ENCODE measurements around the gene ATP13A3. TPM values are rescaled to one million over a fixed set of nuclear protein-coding genes. Genes with fewer than 3 reads are reported as not detected.
A peak's percentile ranks its signal among the peaks of the same experiment; 100 is the strongest.
"Not testable (repeated sequence)": the region's sequence is repeated elsewhere in the genome, so short reads cannot be mapped to it uniquely, and the experiment has no call there.

The ATP13A3 gene
- total RNA-seq, 2 experiments from 2014 or later, result 56.3 to 57.0 TPM

- ATAC-seq (ENCODE audit: low read depth); H3K4me1 Mint-ChIP-seq; POLR2A ChIA-PET; DNase-seq; H3K9me3 Mint-ChIP-seq; H3K36me3 Mint-ChIP-seq; H3K27me3 Mint-ChIP-seq; H3K4me3 Mint-ChIP-seq; H3K27ac Mint-ChIP-seq: not testable (repeated sequence)
These were observed 7.5 kb upstream of the ATP13A3 start for GRCh38 chr3:194493995-194494927.

GRCh38 chr3:194492001-194492400 lies 5.2 kb upstream of the ATP13A3 start:
- no peaks in the 10 kb centered on the region for H3K27me3 Mint-ChIP-seq
- no peak overlapping the region for H3K4me3 Mint-ChIP-seq
- DNase-seq, result no peak
- no peak overlapping the region for H3K27ac Mint-ChIP-seq
- no peaks in the 10 kb centered on the region for H3K9me3 Mint-ChIP-seq
- POLR2A ChIA-PET, result no interaction called here
- H3K36me3 Mint-ChIP-seq, result peaks cover 12% of the 10 kb centered on the region
- H3K4me1 Mint-ChIP-seq, result peaks cover 20% of the 10 kb centered on the region
- no peak for ATAC-seq (ENCODE audit: low read depth)

GRCh38 chr3:194489736-194490612 lies 3.2 kb upstream of the ATP13A3 start:
- ATAC-seq (ENCODE audit: low read depth), result no peak
- peaks cover 12% of the 10 kb centered on the region for H3K36me3 Mint-ChIP-seq
- H3K27me3 Mint-ChIP-seq, result no peaks in the 10 kb centered on the region

GRCh38 chr3:194488055-194488742 lies 1.4 kb upstream of the ATP13A3 start:
- peak overlapping the region; percentile 83 for H3K27ac Mint-ChIP-seq
- H3K27me3 Mint-ChIP-seq, result no peaks in the 10 kb centered on the region
- peak overlapping the region; percentile 86 for H3K4me3 Mint-ChIP-seq
- H3K4me1 Mint-ChIP-seq, result peaks cover 26% of the 10 kb centered on the region
- peaks cover 12% of the 10 kb centered on the region for H3K36me3 Mint-ChIP-seq
- no peak for DNase-seq
- POLR2A ChIA-PET, result interaction anchor here (1.0 to 1.1 kb wide), 3 partner anchors 8 to 100 kb away, joined by 3 to 4 read pairs (median 3); no protein-coding TSS in a partner anchor
- no peak for ATAC-seq (ENCODE audit: low read depth)
- H3K9me3 Mint-ChIP-seq, result no peaks in the 10 kb centered on the region

More at GRCh38 chr3:194489736-194490612, 3.2 kb upstream of the ATP13A3 start:
- no peaks in the 10 kb centered on the region for H3K9me3 Mint-ChIP-seq
- no peak overlapping the region for H3K4me3 Mint-ChIP-seq
- peaks cover 26% of the 10 kb centered on the region for H3K4me1 Mint-ChIP-seq
- no peak overlapping the region for H3K27ac Mint-ChIP-seq
- DNase-seq, result no peak
- POLR2A ChIA-PET, result no interaction called here

- DNase-seq, result peak; percentile 61
- POLR2A ChIA-PET, result interaction anchor here (1.0 to 1.1 kb wide), 3 partner anchors 9 to 101 kb away, joined by 3 to 4 read pairs (median 3); no protein-coding TSS in a partner anchor
- peak; percentile 5 for ATAC-seq (ENCODE audit: low read depth)
- H3K36me3 Mint-ChIP-seq, result peaks cover 14% of the 10 kb centered on the region
- no peaks in the 10 kb centered on the region for H3K9me3 Mint-ChIP-seq
- peak overlapping the region; percentile 86 for H3K4me3 Mint-ChIP-seq
- peak overlapping the region; percentile 83 for H3K27ac Mint-ChIP-seq
- no peaks in the 10 kb centered on the region for H3K27me3 Mint-ChIP-seq
- H3K4me1 Mint-ChIP-seq, result peaks cover 28% of the 10 kb centered on the region
These were observed 670 bp upstream of the ATP13A3 start for GRCh38 chr3:194487289-194488054.

GRCh38 chr3:194485881-194486539 lies 792 bp downstream of the ATP13A3 start:
- H3K4me1 Mint-ChIP-seq, result peaks cover 34% of the 10 kb centered on the region
- H3K36me3 Mint-ChIP-seq, result peaks cover 20% of the 10 kb centered on the region
- DNase-seq, result peak; percentile 65
- POLR2A ChIA-PET, result interaction anchor here (1.0 to 1.4 kb wide), 2 partner anchors 12 to 98 kb away, joined by 3 to 6 read pairs; no protein-coding TSS in a partner anchor
- H3K4me3 Mint-ChIP-seq, result peak overlapping the region; percentile 92
- H3K27me3 Mint-ChIP-seq, result no peaks in the 10 kb centered on the region
- peak overlapping the region; percentile 92 for H3K27ac Mint-ChIP-seq
- H3K9me3 Mint-ChIP-seq, result no peaks in the 10 kb centered on the region
- peak; percentile 28 for ATAC-seq (ENCODE audit: low read depth)

GRCh38 chr3:194485468-194485880 lies 1.3 kb downstream of the ATP13A3 start:
- peak overlapping the region; percentile 92 for H3K4me3 Mint-ChIP-seq
- H3K27ac Mint-ChIP-seq, result peak overlapping the region; percentile 92
- ATAC-seq (ENCODE audit: low read depth), result no peak
- no peaks in the 10 kb centered on the region for H3K9me3 Mint-ChIP-seq
- H3K4me1 Mint-ChIP-seq, result peaks cover 34% of the 10 kb centered on the region
- DNase-seq, result no peak
- POLR2A ChIA-PET, result interaction anchor here (1.0 to 1.4 kb wide), 2 partner anchors 12 to 98 kb away, joined by 3 to 6 read pairs; no protein-coding TSS in a partner anchor
- peaks cover 20% of the 10 kb centered on the region for H3K36me3 Mint-ChIP-seq
- H3K27me3 Mint-ChIP-seq, result no peaks in the 10 kb centered on the region

GRCh38 chr3:194484614-194485013 lies 2.2 kb downstream of the ATP13A3 start:
- H3K27ac Mint-ChIP-seq, result no peak overlapping the region
- H3K27me3 Mint-ChIP-seq, result no peaks in the 10 kb centered on the region
- DNase-seq (no peak), ATAC-seq (ENCODE audit: low read depth) (no peak)
- POLR2A ChIA-PET, result interaction anchor here (1.5 kb wide), 1 partner anchor 99 kb away, joined by 3 read pairs; no protein-coding TSS in a partner anchor
- no peaks in the 10 kb centered on the region for H3K9me3 Mint-ChIP-seq
- H3K36me3 Mint-ChIP-seq, result peaks cover 14% of the 10 kb centered on the region
- H3K4me1 Mint-ChIP-seq, result peaks cover 34% of the 10 kb centered on the region
- peak overlapping the region; percentile 92 for H3K4me3 Mint-ChIP-seq

- POLR2A ChIA-PET, result interaction anchor here (1.5 kb wide), 1 partner anchor 100 kb away, joined by 3 read pairs; no protein-coding TSS in a partner anchor
- H3K27ac Mint-ChIP-seq, result no peak overlapping the region
- no peak for DNase-seq
- no peaks in the 10 kb centered on the region for H3K27me3 Mint-ChIP-seq
- ATAC-seq (ENCODE audit: low read depth), result no peak
- no peaks in the 10 kb centered on the region for H3K9me3 Mint-ChIP-seq
- peaks cover 13% of the 10 kb centered on the region for H3K36me3 Mint-ChIP-seq
- no peak overlapping the region for H3K4me3 Mint-ChIP-seq
- peaks cover 33% of the 10 kb centered on the region for H3K4me1 Mint-ChIP-seq
These were observed 3.0 kb downstream of the ATP13A3 start for GRCh38 chr3:194483850-194484249.

GRCh38 chr3:194482830-194483229 lies 4.0 kb downstream of the ATP13A3 start:
- peaks cover 11% of the 10 kb centered on the region for H3K36me3 Mint-ChIP-seq
- H3K9me3 Mint-ChIP-seq; ATAC-seq (ENCODE audit: low read depth); DNase-seq; H3K27me3 Mint-ChIP-seq; H3K4me3 Mint-ChIP-seq; POLR2A ChIA-PET: not testable (repeated sequence)
- H3K27ac Mint-ChIP-seq, result peak overlapping the region; percentile 30
- H3K4me1 Mint-ChIP-seq, result peaks cover 25% of the 10 kb centered on the region

- POLR2A ChIA-PET, result no interaction called here
- ATAC-seq (ENCODE audit: low read depth) (no peak), DNase-seq (no peak)
- no peaks in the 10 kb centered on the region for H3K27me3 Mint-ChIP-seq
- peaks cover 11% of the 10 kb centered on the region for H3K36me3 Mint-ChIP-seq
- no peak overlapping the region for H3K4me3 Mint-ChIP-seq
- H3K9me3 Mint-ChIP-seq, result no peaks in the 10 kb centered on the region
- no peak overlapping the region for H3K27ac Mint-ChIP-seq
- peaks cover 23% of the 10 kb centered on the region for H3K4me1 Mint-ChIP-seq
These were observed 4.6 kb downstream of the ATP13A3 start for GRCh38 chr3:194482196-194482593.
